Heart left ventricle (tissue), 16 donors: ENCODE results near the gene SFT2D1. TPM values are rescaled to one million over a fixed set of nuclear protein-coding genes. Genes with fewer than 3 reads are reported as not detected.

Experiments used
- ATAC-seq, 4 donors: fragments of 200-7000 bp; cut with Tn5 transposase; one replicate each; pipeline ENCODE4 v1.9.1; 2020 to 2022; ENCODE audit warnings: moderate library complexity in 4 of 4, mild to moderate bottlenecking in 3 of 4, moderate number of reproducible peaks in 1 of 4
- DNase-seq, 5 donors: peaks; one replicate each; pipeline ENCODE4 v3.0.0-alpha.2; 2020
- H3K27ac ChIP-seq, 12 donors: fragments of 200-600 bp; sonication (generic) in 4 of 12; one replicate each; pipeline versions ENCODE4 v1.5.0 to v1.8.0; 2016 to 2022; ENCODE audit warnings: mild to moderate bottlenecking in 2 of 12
- H3K27me3 ChIP-seq, 9 donors: fragments of 200-600 bp; sonication (generic) in 2 of 9; one replicate each; pipeline versions ENCODE4 v1.5.1 to v1.8.0; 2016 to 2022; ENCODE audit warnings: mild to moderate bottlenecking in 3 of 9
- H3K36me3 ChIP-seq, 9 donors: fragments of 200-600 bp; sonication (generic) in 2 of 9; one replicate each; pipeline versions ENCODE4 v1.5.0 to v1.8.0; 2018 to 2022; ENCODE audit warnings: mild to moderate bottlenecking in 2 of 9
- H3K4me1 ChIP-seq, 12 donors: fragments of 200-600 bp; sonication (generic) in 4 of 12; one replicate each; pipeline versions ENCODE4 v1.5.0 to v1.8.0; 2016 to 2022; ENCODE audit warnings: mild to moderate bottlenecking in 3 of 12
- H3K4me3 ChIP-seq, 12 donors: fragments of 200-600 bp; sonication (generic) in 4 of 12; one replicate each; pipeline versions ENCODE4 v1.5.0 to v1.8.0; 2017 to 2022; ENCODE audit warnings: mild to moderate bottlenecking in 9 of 12, moderate library complexity in 4 of 12
- H3K9me3 ChIP-seq, 12 donors: fragments of 200-600 bp; sonication (generic) in 4 of 12; one replicate each; pipeline versions ENCODE4 v1.5.0 to v1.8.0; 2016 to 2022; ENCODE audit warnings: mild to moderate bottlenecking in 1 of 12
- POLR2A ChIP-seq, 2 donors: fragments of 450-650 bp; IDR thresholded peaks; one replicate each; pipeline ENCODE4 v1.6.1; 2017; ENCODE audit warnings: antibody characterized with exemption in 2 of 2, mild to moderate bottlenecking in 2 of 2, moderate library complexity in 2 of 2
- WGBS, 4 donors: extraction: QIAGEN DNeasy Blood & Tissue Kit in 2 of 4; methylation state at CpG; one replicate each; pipeline versions ENCODE4 v1.1.5 to v1.1.7; 2013 to 2018; 5-methylcytosine and 5-hydroxymethylcytosine counted together
- intact Hi-C, 10 donors: fragments of 100-400 bp; cut with DNase I; formaldehyde crosslinking; loops; one replicate each; pipeline versions ENCODE4 v1.11.1 to v1.14.2; 2022
- polyA plus RNA-seq, 2 donors: library from polyadenylated mRNA; stranded (reverse); fragments of 200-250 nt; gene quantifications; one replicate each; pipeline ENCODE4 v1.2.3, GENCODE V29; 2013
- total RNA-seq, 9 donors: library from RNA; depleted of rRNA in 2 of 9; stranded (reverse); fragments of >200 nt in 2 of 9; fragmentation: NEBNext Ultra II Directional in 3 of 9; extraction: Animal tissue kit (Norgen Biotek cat#: 25700) in 3 of 9; gene quantifications; one replicate each; pipeline versions ENCODE4 v1.1.0 to v1.2.4, GENCODE V29; 2016 to 2023
- TF ChIP-seq, protein P1 (sequence below), 12 donors: fragments of 200-600 bp; sonication (generic) in 4 of 12; IDR thresholded peaks; one replicate each; pipeline versions ENCODE4 v1.5.0 to v1.8.0; 2018 to 2022; ENCODE audit warnings: antibody characterized with exemption in 12 of 12, mild to moderate bottlenecking in 5 of 12
- donor health status: ischemic (EF 13 %, LVEDD 7.1; RV severe dilation, severe dysfunction).
- donor health status: healthy with polysubstance abuse.
- donor health status: DM: no; HTN: yes; CAD: no.
- donor health status: DM: no; HTN: no; CAD: no.
- donor health status: ischemic (EF 25% LVEDD 6.9; RV normal size, moderate dysfunction).
- donor health status: ischemic (EF 25% LVEDD 5.7; RV mildly dilated, moderate dysfunction).
- donor health status: healthy.
- donor health status: DM: yes; HTN: yes; CAD: no.
- donor health status: ischemic (EF 35%, LVEDD 5.7; RV mildly dilated, moderate dysfunction).
- donor health status: nonischemic (EF 11% LVEDD 7.7; RV severe dilation, severe dysfunction).
- donor health status: DM: yes; HTN: yes; CAD: no.
- donor health status: PGD.
- donor health status: ischemic (EF 29% LVEDD 5.4; RV normal size, mild dysfunction).
- donor health status: nonischemic (EF 23%, LVEDD 6.1; RV moderate dilation, normal function).

Gene SFT2D1
- total and polyA plus RNA-seq, 11 donors, result 16.8 to 41.5 (median 22.2) TPM

DNA sequence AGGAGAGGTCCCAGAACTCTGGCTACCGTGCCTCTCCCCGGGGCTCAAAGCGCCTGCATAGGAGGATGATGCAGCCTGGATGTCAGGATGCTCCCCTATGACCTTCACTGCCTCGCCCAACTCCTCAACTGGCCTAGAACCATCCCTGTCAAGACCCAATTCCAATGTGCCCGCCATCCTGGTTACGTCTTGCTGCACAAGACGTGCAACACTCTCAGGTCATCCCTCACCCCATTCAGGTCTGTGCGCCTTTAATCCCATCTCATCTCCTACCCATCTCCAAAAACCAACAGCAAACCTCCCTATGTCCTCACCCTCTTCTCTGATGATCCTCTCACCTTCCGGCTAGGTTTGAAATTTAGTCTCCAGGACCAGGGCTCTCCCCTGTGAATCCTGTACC lies 3.5 kb downstream of the SFT2D1 start:
- peaks cover 0 to 39% (median 26%) of the 10 kb centered on the region in 9 donors for H3K36me3 ChIP-seq
- H3K4me3 ChIP-seq, result no peak overlapping the region
- intact Hi-C loops, result no loop called here
- WGBS, 4 donors, result 94 to 97% (median 97%) methylated on average over 9 of the region's 9 CpGs
- no peak for ATAC-seq
- TF ChIP-seq, protein P1, sequence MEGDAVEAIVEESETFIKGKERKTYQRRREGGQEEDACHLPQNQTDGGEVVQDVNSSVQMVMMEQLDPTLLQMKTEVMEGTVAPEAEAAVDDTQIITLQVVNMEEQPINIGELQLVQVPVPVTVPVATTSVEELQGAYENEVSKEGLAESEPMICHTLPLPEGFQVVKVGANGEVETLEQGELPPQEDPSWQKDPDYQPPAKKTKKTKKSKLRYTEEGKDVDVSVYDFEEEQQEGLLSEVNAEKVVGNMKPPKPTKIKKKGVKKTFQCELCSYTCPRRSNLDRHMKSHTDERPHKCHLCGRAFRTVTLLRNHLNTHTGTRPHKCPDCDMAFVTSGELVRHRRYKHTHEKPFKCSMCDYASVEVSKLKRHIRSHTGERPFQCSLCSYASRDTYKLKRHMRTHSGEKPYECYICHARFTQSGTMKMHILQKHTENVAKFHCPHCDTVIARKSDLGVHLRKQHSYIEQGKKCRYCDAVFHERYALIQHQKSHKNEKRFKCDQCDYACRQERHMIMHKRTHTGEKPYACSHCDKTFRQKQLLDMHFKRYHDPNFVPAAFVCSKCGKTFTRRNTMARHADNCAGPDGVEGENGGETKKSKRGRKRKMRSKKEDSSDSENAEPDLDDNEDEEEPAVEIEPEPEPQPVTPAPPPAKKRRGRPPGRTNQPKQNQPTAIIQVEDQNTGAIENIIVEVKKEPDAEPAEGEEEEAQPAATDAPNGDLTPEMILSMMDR (IDR thresholded peaks at IDR 0.05), result no peak
- H3K27ac ChIP-seq, result no peak overlapping the region
- H3K27me3 ChIP-seq, result no peaks in the 10 kb centered on the region
- peaks cover 0 to 74% (median 36%) of the 10 kb centered on the region in 12 donors for H3K4me1 ChIP-seq
- no peak for DNase-seq
- H3K9me3 ChIP-seq, result no peaks in the 10 kb centered on the region

DNA sequence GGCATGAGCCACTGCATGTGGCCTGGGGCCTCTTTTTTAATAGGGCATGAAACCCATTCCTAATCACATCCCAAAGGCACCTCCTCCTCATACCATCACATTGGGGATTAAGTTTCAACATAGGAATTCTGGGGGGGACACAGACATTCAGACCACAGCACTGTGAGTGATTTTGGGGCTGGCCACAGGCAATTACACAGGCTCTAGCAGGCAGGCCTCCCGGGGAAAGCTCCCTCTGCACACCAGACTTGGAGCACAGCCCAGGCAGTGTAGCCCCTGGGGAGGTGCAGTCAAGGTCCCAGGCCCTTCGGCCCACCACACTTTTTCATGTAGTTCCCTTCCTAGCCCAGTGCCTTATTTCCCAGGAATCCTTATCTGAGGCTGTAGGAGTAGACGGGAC lies 5.5 kb downstream of the SFT2D1 start:
- intact Hi-C loops, result no loop called here
- peak in 2 of 5 donors; percentile 29 to 40 for DNase-seq

DNA sequence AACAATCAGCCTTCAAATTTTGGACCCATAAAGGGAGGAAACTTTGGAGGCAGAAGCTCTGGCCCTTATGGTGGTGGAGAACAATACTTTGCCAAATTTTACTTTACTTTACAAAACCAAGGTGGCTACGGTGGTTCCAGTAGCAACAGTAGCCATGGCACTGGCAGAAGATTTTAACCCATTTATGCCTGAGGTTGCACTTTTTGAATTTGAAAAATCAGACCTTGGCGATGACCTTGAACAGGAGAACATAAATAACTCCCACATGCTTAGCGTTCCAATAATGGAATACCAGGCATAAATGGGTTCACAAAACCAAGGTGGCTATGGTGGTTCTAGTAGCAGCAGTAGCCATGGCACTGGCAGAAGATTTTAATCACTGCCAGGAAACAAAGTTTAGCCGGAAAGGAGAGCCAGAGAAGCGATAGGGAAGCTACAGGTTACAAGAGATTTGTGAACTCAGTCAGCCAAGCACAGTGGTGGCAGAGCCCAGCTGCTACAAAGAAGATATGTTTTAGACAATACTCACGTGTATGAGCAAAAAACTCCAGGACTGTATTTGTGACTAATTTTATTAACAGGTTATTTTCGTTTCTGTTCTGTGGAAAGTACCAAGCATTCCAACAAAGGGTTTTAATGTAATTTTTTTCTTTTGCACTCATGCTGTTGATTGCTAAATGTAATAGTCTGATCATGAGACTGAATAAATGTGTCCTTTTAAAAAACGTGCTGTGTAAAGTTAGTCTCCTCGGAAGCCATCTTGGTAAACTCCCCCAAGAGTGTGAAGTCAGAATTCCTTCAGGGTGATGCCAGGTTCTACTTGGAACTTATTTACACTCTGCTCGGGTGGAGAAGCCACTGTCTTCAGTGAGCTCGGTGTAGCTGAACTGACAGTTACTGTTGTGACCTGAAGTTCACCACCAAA lies 6.7 kb downstream of the SFT2D1 start:
- intact Hi-C loops, result no loop called here
- Histone ChIP-seq H3K27me3 (no peaks in the 10 kb centered on the region), H3K4me1 (peaks cover 0 to 72% (median 26%) of the 10 kb centered on the region in 12 donors), H3K4me3 (no peak overlapping the region), H3K9me3 (no peaks in the 10 kb centered on the region), H3K27ac (no peak overlapping the region), H3K36me3 (peaks cover 0 to 36% (median 24%) of the 10 kb centered on the region in 9 donors)
- 85 to 87% (median 87%) methylated on average over 11 of the region's 11 CpGs for WGBS, 4 donors
- DNase-seq (no peak), ATAC-seq (no peak)
- TF ChIP-seq, protein P1 (IDR thresholded peaks at IDR 0.05), result no peak

More for the DNA sequence above, 5.5 kb downstream of the SFT2D1 start:
- Histone ChIP-seq H3K4me3 (no peak overlapping the region), H3K4me1 (peaks cover 0 to 73% (median 30%) of the 10 kb centered on the region in 12 donors), H3K27ac (no peak overlapping the region), H3K27me3 (no peaks in the 10 kb centered on the region), H3K9me3 (no peaks in the 10 kb centered on the region), H3K36me3 (peaks cover 0 to 39% (median 26%) of the 10 kb centered on the region in 9 donors)
- peak in 2 of 4 donors; percentile 28 to 33 for ATAC-seq
- TF ChIP-seq POLR2A (IDR thresholded peaks at IDR 0.05), result no peak
- TF ChIP-seq, protein P1 (IDR thresholded peaks at IDR 0.05), result no peak
- WGBS, 4 donors, result 62 to 65% (median 64%) methylated on average over 2 to 3 of the region's 3 CpGs

DNA sequence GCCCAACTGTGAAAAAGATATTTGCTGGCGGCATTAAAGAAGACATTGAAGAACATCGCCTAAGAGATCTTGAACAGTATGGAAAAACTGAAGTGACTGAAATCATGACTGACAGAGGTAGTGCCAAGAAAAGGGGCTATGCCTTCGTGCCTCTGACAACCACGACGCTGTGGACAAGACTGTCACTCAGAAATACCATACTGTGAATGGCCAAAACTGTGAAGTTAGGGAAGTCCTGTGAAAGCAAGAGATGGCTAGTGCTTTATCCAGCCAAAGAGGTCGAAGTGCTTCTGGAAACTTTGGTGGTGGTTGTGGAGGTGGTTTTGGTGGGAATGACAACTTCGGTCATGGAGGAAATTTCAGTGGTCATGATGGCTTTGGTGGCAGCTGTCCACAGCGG lies 7.5 kb downstream of the SFT2D1 start:
- peaks cover 0 to 72% (median 26%) of the 10 kb centered on the region in 12 donors for H3K4me1 ChIP-seq
- H3K27me3 ChIP-seq, result no peaks in the 10 kb centered on the region
- DNase-seq (no peak), ATAC-seq (no peak)
- peaks cover 0 to 36% (median 24%) of the 10 kb centered on the region in 9 donors for H3K36me3 ChIP-seq
- WGBS, 4 donors, result 94 to 97% (median 96%) methylated on average over 8 of the region's 8 CpGs
- TF ChIP-seq POLR2A (IDR thresholded peaks at IDR 0.05), result no peak
- TF ChIP-seq, protein P1 (IDR thresholded peaks at IDR 0.05), result no peak
- intact Hi-C loops, result loop anchor here in 1 of 10 donors (5.0 kb wide), 1 partner anchor 62 kb away; no protein-coding TSS in a partner anchor
- no peaks in the 10 kb centered on the region for H3K9me3 ChIP-seq
- H3K4me3 ChIP-seq, result no peak overlapping the region
- no peak overlapping the region for H3K27ac ChIP-seq
